Fibroblast of the aortic adventitia (primary cell): ENCODE measurements around the gene ELF1. TPM values are rescaled to one million over a fixed set of nuclear protein-coding genes. Genes with fewer than 3 reads are reported as not detected.
"Not testable (repeated sequence)": the region's sequence is repeated elsewhere in the genome, so short reads cannot be mapped to it uniquely, and the experiment has no call there.

ENCODE experiments used
- DNase-seq: peaks from one replicate; pipeline ENCODE4 v3.0.0-alpha.2; 2010; ENCODE audit warnings: low read depth
- H3K4me3 ChIP-seq: 2 replicates; pipeline ENCODE4 v1.5.1; 2011; ENCODE audit warnings: low read depth, mild to moderate bottlenecking, control low read depth, low read length, moderate library complexity
- CTCF ChIP-seq: IDR thresholded peaks from 2 replicates; pipeline ENCODE4 v1.5.1; 2011; ENCODE audit warnings: mild to moderate bottlenecking, low read length, control low read depth, inconsistent platforms; ENCODE audit not compliant: insufficient read depth
- total RNA-seq: library from RNA; depleted of rRNA; stranded (reverse); fragments of >200 nt; gene quantifications from 2 replicates; pipeline ENCODE4 v1.2.3, GENCODE V29; 2012; ENCODE audit warnings: low replicate concordance

Gene ELF1
- total RNA-seq, 1 donor = 47.0 TPM

- peak; percentile 36 for DNase-seq
- H3K4me3 ChIP-seq = no peak overlapping the region
- no peak for TF ChIP-seq CTCF
These were observed 35.9 kb downstream of the ELF1 start for GRCh38 chr13:40983259-40983658.

GRCh38 chr13:40982772-40983171 is 36.3 kb downstream of the ELF1 start:
- H3K4me3 ChIP-seq = no peak overlapping the region
- DNase-seq = peak; percentile 86
- no peak for TF ChIP-seq CTCF

DNA sequence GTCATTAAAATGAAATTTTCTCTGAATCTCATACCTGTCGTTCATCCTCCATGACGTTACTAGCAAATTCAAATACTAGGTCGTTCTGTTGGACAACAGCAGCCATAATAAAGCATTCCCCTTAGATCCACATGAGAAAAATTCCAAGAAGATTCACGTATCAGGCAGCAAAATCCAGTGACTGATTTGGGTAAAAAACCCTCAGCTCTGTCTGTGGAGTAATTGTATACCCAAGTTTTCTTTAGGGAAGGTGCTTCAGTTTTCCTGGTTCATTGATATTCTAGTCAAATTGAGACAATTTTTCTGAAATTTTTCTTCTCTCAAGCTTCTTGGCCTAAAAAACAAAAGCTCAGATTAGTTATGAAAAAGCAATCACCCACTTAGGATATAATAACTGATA is 37.2 kb downstream of the ELF1 start:
- TF ChIP-seq CTCF = no peak
- H3K4me3 ChIP-seq = peak overlapping the region; percentile 0
- DNase-seq = no peak

DNA sequence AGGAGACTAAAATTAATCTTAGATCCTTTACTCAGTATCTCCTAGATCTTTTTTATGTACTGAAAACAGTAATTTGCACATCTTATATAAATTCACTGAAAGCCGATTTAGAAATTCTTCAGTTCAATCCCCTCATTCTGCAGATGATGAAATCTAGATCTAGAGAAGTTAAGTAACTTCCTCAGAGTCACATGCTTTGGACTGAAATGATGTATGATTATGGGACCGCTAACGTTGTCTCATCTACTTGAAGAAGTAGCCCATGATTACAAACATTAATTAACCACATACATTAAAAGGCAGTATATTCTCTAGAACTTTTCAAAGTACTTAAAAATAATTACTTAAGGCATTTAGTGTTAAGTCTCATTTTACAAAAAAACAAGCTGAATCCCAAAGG is 37.8 kb downstream of the ELF1 start:
- TF ChIP-seq CTCF = no peak
- H3K4me3 ChIP-seq = peak overlapping the region; percentile 7
- DNase-seq = peak; percentile 47

- H3K4me3 ChIP-seq = no peak overlapping the region
- TF ChIP-seq CTCF = no peak
- DNase-seq = no peak
These were observed 38.7 kb downstream of the ELF1 start for GRCh38 chr13:40980461-40980860.

DNA sequence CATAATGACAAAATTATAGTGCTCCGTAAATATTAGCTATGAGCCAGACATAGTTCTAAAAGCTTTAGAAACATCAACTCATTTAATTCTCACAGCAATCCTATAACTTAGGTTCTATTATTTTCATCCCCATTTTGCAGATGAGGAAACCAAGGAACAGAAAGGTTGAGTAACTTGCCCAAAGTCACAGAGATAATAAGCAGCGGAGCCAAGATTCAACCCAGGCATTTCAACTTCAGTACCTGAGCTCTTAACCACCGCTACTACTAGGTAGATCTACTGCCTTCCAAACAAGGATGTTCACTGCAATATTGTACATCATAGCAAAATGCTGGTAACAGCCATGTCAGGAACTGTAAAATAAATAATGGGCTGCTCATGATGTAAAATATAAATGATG is 39.9 kb downstream of the ELF1 start:
- H3K4me3 ChIP-seq = no peak overlapping the region
- no peak for DNase-seq
- TF ChIP-seq CTCF = no peak

DNA sequence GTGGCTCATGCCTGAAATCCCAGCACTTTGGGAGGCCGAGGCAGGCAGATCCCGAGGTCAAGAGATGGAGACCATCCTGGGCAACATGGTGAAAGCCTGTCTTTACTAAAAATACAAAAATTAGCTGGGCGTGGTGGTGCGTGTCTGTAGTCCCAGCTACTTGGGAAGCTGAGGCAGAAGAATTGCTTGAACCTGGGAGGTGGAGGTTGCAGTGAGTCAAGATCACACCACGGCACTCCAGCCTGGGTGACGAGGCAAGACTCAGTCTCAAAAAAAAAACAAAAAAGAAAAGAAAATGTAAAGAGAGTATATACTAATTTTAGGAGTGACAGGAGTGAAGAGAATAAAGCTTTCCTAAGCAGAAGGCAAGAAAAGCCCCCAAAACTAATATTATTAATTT is 41.0 kb downstream of the ELF1 start:
- not testable (repeated sequence) for DNase-seq, H3K4me3 ChIP-seq
